HG03196 (cell line): ENCODE results near the gene FCHSD2.

Experiments used
- ATAC-seq: cut with Tn5 transposase; IDR thresholded peaks from one replicate; pipeline ENCODE4 v1.9.1; 2021; ENCODE audit not compliant: unreplicated experiment

FCHSD2 gene

GRCh38 chr11:72975778-72976521, 166.2 kb downstream of the FCHSD2 start:
- ATAC-seq, result no peak

DNA sequence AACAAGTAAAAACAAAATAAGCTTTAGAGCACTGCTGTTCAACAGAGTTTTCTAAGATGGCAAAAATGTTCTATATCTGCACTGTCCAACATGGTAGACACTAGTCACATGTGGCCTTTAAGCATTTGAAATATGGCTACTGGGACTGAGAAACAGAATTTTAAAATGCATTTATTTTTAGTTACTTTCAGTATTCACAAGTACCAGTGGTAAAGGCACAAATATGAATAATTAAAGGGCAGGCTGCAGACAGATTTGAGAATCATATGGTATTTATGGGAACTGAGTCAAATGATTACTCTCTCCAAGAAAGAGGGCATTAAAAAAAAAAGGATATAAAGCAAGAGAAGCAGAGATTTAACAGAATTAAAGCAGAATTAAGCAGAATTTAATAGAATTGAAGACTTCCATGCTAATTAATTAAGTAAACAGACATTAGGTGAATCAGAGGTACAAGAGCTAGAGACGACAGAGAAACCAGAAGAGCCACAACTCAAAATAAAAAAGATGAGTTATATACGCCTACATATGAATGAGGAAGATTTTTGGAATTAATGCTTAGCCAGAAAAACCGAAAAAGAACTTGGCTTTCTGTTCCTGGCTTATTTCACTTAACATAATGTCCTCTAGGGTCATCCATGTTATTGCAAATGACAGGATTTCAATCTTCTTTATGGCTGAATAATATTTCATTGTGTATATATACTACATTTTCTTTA, 167.5 kb downstream of the FCHSD2 start:
- ATAC-seq, result no peak

GRCh38 chr11:72972496-72973128, 169.5 kb downstream of the FCHSD2 start:
- no peak for ATAC-seq

DNA sequence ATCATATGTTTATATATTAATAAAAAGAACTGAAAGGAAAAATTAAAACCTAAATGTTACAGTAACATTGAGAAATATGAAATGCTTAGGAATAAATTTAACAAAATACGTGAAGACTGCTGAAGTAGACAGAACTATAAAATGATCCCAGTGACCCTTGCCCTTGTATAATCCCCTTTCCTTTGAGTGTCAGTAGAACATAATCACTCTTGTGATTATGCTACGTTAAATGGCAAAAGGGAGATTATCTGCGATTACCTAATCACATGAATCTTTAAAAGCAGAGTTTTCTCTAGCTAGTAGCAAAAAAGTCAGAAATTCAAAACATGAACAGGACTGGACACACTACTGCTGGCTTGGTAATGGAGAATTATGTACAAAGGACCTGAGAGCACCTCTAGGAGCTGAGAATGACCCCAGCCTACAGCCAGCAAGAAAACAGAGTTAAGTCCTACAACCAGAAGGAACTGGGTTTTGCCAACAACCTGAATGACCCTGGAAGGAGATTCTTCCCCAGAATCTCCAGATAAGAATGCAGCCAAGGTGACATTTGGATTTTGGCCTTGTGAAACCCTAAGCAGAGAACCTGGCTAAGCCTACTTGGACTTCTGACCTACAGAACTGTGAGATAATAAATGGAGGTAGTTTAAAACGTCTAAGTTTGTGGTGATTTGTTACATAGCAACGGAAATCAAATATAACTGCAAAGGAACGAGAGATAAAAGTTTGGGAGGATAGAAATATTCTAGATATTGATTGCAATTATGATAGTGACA, 170.7 kb downstream of the FCHSD2 start:
- no peak for ATAC-seq

DNA sequence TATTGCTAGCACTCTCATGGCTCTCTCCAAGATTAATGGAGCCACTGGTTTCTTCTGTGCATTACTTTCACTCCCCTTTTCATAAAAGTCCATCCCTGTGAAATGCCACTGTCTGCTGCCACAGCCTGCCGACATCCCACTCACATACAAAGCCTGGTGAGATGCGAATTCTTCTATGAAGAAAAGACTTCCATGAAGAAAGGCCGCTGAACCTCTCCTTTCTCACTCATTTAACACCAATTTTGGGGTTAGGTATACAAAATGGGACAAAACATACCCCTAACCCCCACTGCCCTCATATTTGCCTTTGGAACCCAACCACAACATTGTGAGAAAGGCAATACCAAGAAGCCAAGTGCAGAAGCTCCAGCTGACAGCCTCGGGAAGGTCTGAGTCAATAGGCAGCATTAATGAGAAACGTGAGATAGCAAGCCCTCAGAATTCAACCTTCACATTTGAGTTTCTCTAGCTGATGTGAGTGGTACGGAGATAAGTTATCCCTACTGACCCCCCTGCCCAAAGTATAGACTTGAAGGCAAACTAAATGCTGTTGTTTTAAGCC, 171.5 kb downstream of the FCHSD2 start:
- ATAC-seq, result no peak

DNA sequence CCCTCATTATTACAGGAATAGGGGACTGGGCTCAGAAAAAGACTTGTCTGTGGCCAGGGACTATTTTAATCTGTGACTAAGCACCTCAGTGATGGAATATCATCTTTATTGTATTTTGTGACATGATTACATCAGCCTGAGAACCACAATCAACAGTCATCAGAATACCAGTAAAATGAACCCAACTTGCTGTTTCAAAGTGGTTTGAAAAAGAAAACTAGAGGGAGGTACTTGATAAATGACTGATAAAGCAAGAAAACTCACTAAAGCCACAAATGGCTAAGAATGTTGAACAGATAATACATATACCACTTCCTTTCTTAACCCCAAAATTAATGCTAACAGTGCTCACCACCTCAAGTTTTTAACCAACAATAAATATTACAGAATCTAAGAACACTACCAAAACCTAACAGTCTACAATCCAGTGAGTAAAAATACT, 172.2 kb downstream of the FCHSD2 start:
- peak; percentile 80 for ATAC-seq

GRCh38 chr11:72968390-72968789, 173.7 kb downstream of the FCHSD2 start:
- ATAC-seq, result no peak

DNA sequence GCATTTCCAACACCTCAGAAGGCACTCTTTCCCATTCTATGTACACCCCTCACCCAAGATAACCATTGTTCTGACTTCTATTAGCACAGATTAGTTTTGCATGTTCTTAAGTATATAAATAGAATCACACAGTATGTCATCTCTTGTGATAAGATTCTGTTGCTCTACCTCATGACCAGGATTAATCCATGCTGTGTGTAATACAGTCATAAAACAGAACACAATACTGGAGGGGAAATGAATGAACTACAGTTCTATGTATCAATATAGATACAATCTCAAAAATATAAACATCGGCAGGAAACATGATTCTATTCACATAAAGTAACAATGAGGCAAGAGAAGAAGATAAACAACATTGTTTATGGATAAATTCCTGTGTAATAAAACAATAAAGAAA, 176.4 kb downstream of the FCHSD2 start:
- ATAC-seq, result no peak

DNA sequence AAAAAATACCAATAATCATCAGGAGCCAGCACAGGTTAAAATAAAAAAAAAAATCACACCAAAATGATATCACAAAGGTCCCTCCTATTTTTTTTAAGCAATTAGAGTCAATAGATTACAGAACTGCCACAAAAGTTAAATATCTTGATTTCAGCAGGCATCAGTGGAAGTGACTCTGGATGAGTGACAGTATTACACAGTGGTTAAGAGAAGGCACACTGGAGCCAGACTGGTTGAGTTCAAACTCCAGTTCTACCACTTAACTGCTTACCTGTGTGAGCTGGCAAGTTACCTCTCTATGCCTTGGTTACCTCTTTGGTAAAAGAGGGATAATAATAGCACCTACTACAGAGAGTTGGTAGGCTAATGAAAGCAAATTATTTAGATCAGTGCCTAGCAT, 179.4 kb downstream of the FCHSD2 start:
- ATAC-seq, result no peak

DNA sequence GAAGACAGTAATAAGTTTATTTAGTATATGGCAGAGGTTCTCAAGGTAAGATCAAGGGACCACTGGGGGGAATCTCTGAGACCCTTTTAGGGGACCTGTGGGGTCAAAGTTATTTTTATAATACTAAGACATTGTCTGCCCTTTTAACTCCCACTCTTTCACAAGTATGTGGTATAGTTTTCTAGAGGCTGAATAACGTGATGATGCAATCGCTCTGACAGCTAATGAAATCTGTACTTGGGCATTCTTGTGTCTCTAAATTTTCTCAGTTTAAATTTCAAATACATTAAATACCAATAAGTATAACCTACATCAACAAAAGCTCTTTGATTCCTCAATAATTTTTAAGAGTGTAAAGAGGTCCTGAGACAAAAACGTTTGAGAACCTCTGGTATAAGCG, 180.0 kb downstream of the FCHSD2 start:
- ATAC-seq, result no peak

DNA sequence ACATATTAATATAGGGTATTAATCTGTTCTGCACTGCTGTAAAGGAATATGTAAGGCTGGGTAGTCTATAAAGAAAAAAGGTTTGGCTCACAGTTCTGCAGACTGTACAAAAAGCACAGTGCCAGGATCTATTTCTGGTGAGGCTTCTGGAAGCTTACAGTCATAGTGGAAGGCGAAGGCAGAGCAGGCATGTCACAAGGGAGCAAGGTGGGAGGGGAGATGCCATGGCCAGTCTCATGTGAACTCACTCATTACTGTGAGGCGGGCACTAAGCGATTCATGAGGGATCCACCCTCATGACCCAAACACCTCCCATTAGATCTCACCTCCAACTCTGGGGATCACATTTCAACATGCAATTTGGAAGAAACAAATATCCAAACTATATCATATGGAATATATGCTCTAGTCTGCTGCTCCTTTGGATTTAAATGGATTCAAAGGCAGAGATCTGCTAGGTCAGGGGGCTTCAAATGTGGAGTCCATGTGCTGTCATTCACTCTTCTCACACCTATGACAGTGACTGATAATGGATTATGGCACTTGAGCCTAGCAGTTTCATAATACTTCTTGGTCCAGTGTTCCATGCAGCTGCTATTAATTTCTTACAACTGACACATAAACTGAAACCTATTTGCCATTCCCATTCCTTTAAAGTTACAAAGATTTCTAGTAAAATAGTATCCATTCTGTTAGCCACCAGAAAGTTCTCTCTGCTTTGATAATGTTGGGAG, 182.0 kb downstream of the FCHSD2 start:
- no peak for ATAC-seq

- no peak for ATAC-seq
Observed at GRCh38 chr11:72958791-72959190, 183.3 kb downstream of the FCHSD2 start.

DNA sequence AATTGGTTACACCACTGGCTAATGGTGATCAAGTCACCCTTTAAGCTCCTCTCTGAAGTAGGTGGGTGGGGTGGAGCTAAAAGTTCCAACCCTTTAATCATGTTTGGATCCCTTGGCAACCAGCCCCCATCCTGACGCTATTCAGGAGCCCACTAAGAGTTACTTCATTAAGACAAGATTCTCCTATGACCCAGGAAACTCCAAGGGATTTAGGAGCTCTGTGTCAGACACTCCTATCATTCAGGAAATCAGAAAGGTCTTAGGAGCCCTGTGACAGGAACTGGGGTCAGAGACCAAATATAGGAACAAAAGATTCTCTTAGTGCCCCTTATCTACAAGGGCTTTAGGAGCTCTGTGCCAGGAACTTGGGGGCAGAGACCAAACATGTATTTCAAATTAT, 186.7 kb downstream of the FCHSD2 start:
- ATAC-seq, result no peak

GRCh38 chr11:72954860-72955259, 187.3 kb downstream of the FCHSD2 start:
- ATAC-seq, result no peak

DNA sequence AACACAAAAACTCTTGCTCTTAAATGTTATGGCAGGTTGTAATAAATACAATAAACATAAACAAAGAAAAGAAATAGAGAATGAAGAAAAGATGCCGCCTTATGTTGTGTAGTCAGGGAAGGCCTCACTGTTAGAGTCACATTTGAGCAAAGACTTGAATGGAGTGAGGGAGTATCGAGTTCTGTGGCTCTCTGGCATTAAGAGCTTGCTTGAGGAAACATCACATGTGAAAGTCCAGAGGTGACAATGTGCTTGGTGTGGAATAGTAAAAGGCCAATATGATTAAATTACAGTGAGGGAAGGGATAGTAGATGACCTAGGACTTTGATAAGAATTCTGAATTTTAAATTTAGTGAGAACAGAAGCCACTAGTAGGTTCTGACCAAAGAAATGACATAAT, 188.5 kb downstream of the FCHSD2 start:
- ATAC-seq, result no peak

DNA sequence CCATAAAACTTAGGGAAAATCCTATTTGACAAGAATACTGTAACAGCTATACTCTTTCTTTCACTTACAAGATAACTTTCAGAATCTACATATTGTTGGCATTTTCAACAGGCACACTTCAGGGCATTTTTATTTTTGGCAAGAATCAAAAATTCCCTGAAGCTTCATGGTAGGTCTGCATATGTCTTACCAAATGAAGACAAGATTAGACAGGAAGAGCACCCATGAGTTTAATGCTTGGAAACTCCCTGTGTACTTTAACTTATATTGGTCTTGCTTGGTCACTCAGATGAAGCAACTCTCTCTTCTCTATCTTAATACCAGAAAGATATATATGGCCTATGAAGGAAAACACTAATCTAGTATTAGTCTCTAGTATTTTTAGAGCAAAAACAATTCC, 190.2 kb downstream of the FCHSD2 start:
- ATAC-seq, result no peak

- no peak for ATAC-seq
Observed at GRCh38 chr11:72951193-72951592, 190.9 kb downstream of the FCHSD2 start.

DNA sequence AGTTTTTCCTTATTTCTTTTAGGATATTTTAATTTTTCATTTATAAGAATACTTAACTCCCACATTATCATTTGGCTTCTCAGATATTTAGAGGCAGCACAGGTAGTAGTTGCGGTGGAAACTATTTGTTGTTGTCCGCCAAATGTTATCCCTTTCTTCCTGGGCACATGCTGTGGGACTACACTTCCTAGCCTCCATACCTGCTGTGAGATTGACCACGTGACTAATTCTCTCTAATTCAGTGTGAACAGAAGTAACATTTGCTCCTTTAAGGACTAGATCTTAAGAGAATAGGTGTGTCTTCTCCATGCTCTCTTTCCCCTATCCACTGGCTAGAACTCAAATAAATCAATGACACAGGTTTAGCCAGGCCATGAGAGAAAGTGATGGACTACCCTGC, 191.4 kb downstream of the FCHSD2 start:
- no peak for ATAC-seq

DNA sequence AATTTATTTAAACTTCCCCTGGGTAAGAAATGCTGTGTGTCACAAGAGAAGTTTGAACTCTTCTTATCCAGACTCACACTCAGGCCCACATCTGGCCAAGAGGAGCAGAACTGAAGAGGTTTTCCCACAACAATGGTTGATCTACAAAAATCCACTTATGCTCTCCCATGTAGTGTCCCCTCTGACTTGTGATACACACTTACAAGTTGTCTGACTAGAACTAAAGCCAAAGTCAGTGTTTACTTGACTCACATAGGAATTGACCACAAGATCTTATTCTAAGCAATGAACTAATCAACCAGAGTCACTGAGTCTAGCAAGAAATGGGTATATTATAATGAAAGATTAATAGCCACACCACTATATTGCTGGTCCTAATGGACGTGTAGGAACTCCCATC, 194.9 kb downstream of the FCHSD2 start:
- ATAC-seq, result no peak

DNA sequence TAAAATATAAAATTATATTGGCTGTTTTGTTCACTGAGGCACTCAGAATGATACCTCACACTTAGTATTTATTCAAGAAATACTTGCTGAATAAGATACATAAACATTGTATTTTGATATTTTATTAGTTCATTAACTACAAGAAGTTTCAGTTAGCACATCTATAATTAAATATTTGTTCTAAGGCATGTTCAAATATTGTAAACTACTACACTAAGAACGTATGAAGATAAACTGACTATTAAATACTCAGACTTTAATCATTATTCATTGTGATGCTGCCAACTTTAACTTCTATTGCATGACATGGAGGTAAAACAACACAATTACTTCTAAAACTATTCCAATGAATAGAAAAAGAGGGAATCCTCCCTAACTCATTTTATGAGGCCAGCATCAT, 198.5 kb downstream of the FCHSD2 start:
- ATAC-seq, result no peak
